ENCODE data around the gene UTP4. TPM values are rescaled to one million over a fixed set of nuclear protein-coding genes. Genes with fewer than 3 reads are reported as not detected.

The UTP4 gene
- 10 to 100 TPM in 3 of 4 donors, 1 to 10 TPM in 1; 6.3 to 25.7 (median 19.1) TPM for polyA plus RNA-seq
- long read RNA-seq, donor 1: 0 reads
- long read RNA-seq, donor 2, full-length matches to known transcripts: 1 of 13 reads
- long read RNA-seq, donor 2, partial matches to known transcripts: 0 of 13 reads
- long read RNA-seq, donor 2, other reads (novel, unspliced or antisense): 12 of 13 reads
- long read RNA-seq, donor 3, transcript UTP4-201 (17 exons, 2,322 nt): major isoform, 5 of 6 reads
- long read RNA-seq, donor 3, partial matches to known transcripts: 0 of 6 reads
- long read RNA-seq, donor 3, other reads (novel, unspliced or antisense): 0 of 6 reads
- long read RNA-seq, donor 4: 0 reads
- long read RNA-seq, donor 5: 0 reads
- long read RNA-seq, donor 6, partial matches to known transcripts: 0 of 2 reads
- long read RNA-seq, donor 6, other reads (novel, unspliced or antisense): 0 of 2 reads
- long read RNA-seq, donor 7, transcript UTP4-201 (17 exons, 2,322 nt): major isoform, 6 of 7 reads
- long read RNA-seq, donor 7, partial matches to known transcripts: 0 of 7 reads
- long read RNA-seq, donor 7, other reads (novel, unspliced or antisense): 0 of 7 reads
- long read RNA-seq, donor 8: 0 reads
- long read RNA-seq, donor 9, partial matches to known transcripts: 0 of 1 reads
- long read RNA-seq, donor 9, other reads (novel, unspliced or antisense): 0 of 1 reads
- long read RNA-seq, donor 10, partial matches to known transcripts: 11 of 26 reads
- long read RNA-seq, donor 10, other reads (novel, unspliced or antisense): 12 of 26 reads

DNA sequence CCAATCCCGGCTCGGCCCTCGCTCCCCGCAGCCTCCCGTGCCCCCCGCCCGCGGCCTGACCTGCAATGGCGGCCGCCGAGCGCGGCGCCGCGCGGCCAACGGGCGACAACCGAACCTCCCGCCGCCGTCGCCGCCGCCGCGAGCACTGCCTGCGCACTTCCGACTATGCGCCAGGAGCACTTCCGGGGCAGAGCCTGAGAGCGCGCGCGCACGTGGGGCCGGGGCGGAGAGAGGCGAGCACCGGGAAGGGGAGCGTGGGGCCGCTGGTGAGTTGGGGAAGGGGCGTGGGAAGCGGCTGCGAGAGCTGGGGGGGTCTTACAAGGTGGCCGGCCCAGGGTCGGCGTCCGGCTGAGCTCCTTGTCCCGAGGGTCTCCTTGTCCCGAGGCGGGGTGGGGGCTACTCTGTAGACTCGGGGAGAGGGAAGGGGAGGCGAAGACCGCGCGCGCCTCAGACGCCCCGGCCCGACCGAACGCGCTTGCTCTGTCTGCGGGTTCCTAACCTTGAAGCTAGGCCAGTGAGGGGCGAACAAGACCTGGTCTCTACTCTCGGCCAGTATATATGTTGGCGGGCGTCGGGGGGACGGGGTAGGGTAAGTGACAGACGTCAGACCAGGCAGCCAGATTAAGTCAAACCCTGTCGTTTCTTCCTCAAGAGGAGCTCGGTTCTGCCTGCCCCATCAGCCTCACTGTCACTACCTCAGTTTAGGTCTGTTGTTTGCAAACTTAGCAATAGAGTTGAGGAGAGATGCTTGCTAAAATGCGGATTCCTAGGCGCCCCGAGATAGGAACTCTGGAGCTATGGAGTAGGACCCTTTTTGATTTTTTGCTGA is at the start of gene UTP4, which contains the start of gene CHTF8:
Gene UTP4, plus strand, starts transcription at position 226 of the 829 bp plus-strand sequence. CDS start 811 bp downstream, outside the sequence.
Gene CHTF8, minus strand, starts transcription at position 165 of the 829 bp plus-strand sequence. CDS start 11,130 bp downstream, outside the sequence.
- FAIRE-seq (no peak), DNase-seq (peak; percentile 83 to 96)
- Histone ChIP-seq H3K4me1 (ENCODE audit: control insufficient read depth in 3 of 3, insufficient read depth in 2 of 3, low read depth in 1 of 3, low read length in 2 of 3) (peaks cover 2 to 9% (median 8%) of the 10 kb centered on the region in 3 donors), H3K9me3 (ENCODE audit: control insufficient read depth in 2 of 2, insufficient read depth in 1 of 2, low read depth in 1 of 2, low read length in 1 of 2) (no peaks in the 10 kb centered on the region), H3K36me3 (ENCODE audit: control insufficient read depth in 3 of 3, insufficient read depth in 2 of 3, low read depth in 1 of 3, low read length in 3 of 3) (peaks cover 0 to 18% (median 2%) of the 10 kb centered on the region in 3 donors), H3K27me3 (ENCODE audit: control insufficient read depth in 3 of 3, insufficient read depth in 3 of 3, low read length in 3 of 3) (no peaks in the 10 kb centered on the region), H3K4me3 (ENCODE audit: low read depth in 1 of 3, low read length in 3 of 3) (peak within 1 kb of the TSS; percentile 84 to 99 (median 85)), H3K27ac (ENCODE audit: low read depth in 1 of 3, low read length in 2 of 3) (peak within 1 kb of the TSS; percentile 86 to 95 (median 88))
- 0 to 1% (median 0%) methylated on average over 53 to 78 of the region's 78 CpGs for WGBS, 3 donors

DNA sequence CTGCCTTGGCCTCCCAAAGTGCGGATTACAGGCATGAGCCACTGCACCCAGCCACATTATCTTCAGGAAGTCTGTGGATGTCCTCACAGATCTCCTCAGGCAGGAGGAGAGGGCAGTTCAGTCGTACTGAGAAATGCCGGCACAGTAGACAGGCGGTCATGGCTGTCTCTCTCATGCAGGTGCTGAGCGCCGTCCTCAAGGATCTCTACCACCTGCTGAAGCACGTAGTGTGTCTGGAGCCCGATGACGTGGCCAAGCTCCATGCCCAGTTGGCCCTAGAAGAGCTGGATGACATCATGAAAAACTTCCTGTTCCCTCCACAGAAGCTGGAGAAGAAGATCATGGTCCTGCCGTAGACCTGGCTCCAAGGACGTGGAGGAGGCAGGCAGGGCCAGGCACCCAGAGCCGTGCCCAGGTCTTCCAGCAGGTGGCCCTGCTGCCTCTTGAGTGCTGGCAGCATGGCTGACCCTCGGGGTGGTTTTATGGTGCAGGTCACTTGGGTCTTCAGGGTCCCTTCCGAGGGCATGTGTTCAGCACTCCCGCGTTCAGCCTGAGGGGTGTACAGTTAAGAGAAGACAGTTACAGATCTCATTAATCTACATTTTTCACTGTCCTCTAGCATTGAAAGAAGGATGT is 49.0 kb upstream of the UTP4 start:
- WGBS, 3 donors: 90 to 94% (median 93%) methylated on average over 16 of the region's 16 CpGs
- FAIRE-seq (no peak), DNase-seq (no peak)
- Histone ChIP-seq H3K36me3 (ENCODE audit: control insufficient read depth in 3 of 3, insufficient read depth in 2 of 3, low read depth in 1 of 3, low read length in 3 of 3) (peaks cover 0 to 6% (median 0%) of the 10 kb centered on the region in 3 donors), H3K4me1 (ENCODE audit: control insufficient read depth in 3 of 3, insufficient read depth in 2 of 3, low read depth in 1 of 3, low read length in 2 of 3) (no peaks in the 10 kb centered on the region), H3K9me3 (ENCODE audit: control insufficient read depth in 2 of 2, insufficient read depth in 1 of 2, low read depth in 1 of 2, low read length in 1 of 2) (no peaks in the 10 kb centered on the region), H3K27me3 (ENCODE audit: control insufficient read depth in 3 of 3, insufficient read depth in 3 of 3, low read length in 3 of 3) (no peaks in the 10 kb centered on the region), H3K4me3 (ENCODE audit: low read depth in 1 of 3, low read length in 3 of 3) (no peak overlapping the region), H3K27ac (ENCODE audit: low read depth in 1 of 3, low read length in 2 of 3) (no peak overlapping the region)

DNA sequence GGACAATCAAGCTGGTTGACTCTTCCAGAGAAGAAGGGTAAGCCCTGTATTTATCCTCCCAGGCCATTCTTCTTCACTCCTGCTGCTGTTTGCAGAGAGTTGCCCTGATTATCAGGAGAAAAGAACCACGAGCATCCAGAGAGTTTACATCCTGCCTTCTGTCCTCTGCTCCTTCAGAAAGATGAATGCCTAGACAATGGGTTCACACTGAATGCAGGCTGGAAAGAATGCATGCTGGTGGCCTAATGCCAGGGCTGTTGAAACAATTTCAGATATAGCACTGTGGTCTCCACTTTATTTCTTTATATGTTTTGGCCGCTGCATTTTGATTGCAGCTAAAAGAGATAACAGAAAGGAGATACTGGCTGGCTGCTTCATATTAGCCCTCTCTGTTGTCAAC is 48.2 kb upstream of the UTP4 start:
- FAIRE-seq: no peak

GRCh38 chr16:69085032-69085695 is 47.3 kb upstream of the UTP4 start:
- peaks cover 2 to 8% (median 4%) of the 10 kb centered on the region in 3 donors for H3K4me1 ChIP-seq (ENCODE audit: control insufficient read depth in 3 of 3, insufficient read depth in 2 of 3, low read depth in 1 of 3, low read length in 2 of 3)
- 81 to 86% (median 85%) methylated on average over 5 of the region's 5 CpGs for WGBS, 3 donors
- H3K36me3 ChIP-seq (ENCODE audit: control insufficient read depth in 3 of 3, insufficient read depth in 2 of 3, low read depth in 1 of 3, low read length in 3 of 3): peaks cover 0 to 6% (median 0%) of the 10 kb centered on the region in 3 donors
- DNase-seq: no peak
- no peak for FAIRE-seq
- H3K9me3 ChIP-seq (ENCODE audit: control insufficient read depth in 2 of 2, insufficient read depth in 1 of 2, low read depth in 1 of 2, low read length in 1 of 2): no peaks in the 10 kb centered on the region
- no peak overlapping the region for H3K4me3 ChIP-seq (ENCODE audit: low read depth in 1 of 3, low read length in 3 of 3)
- H3K27ac ChIP-seq (ENCODE audit: low read depth in 1 of 3, low read length in 2 of 3): no peak overlapping the region
- no peaks in the 10 kb centered on the region for H3K27me3 ChIP-seq (ENCODE audit: control insufficient read depth in 3 of 3, insufficient read depth in 3 of 3, low read length in 3 of 3)

More for the DNA sequence above, 48.2 kb upstream of the UTP4 start:
- H3K36me3 ChIP-seq (ENCODE audit: control insufficient read depth in 3 of 3, insufficient read depth in 2 of 3, low read depth in 1 of 3, low read length in 3 of 3): peaks cover 0 to 6% (median 0%) of the 10 kb centered on the region in 3 donors
- peaks cover 0 to 5% (median 2%) of the 10 kb centered on the region in 3 donors for H3K4me1 ChIP-seq (ENCODE audit: control insufficient read depth in 3 of 3, insufficient read depth in 2 of 3, low read depth in 1 of 3, low read length in 2 of 3)
- no peak for DNase-seq
- no peak overlapping the region for H3K4me3 ChIP-seq (ENCODE audit: low read depth in 1 of 3, low read length in 3 of 3)
- H3K27me3 ChIP-seq (ENCODE audit: control insufficient read depth in 3 of 3, insufficient read depth in 3 of 3, low read length in 3 of 3): no peaks in the 10 kb centered on the region
- no peaks in the 10 kb centered on the region for H3K9me3 ChIP-seq (ENCODE audit: control insufficient read depth in 2 of 2, insufficient read depth in 1 of 2, low read depth in 1 of 2, low read length in 1 of 2)
- 35 to 48% (median 45%) methylated on average over 2 of the region's 2 CpGs for WGBS, 3 donors
- H3K27ac ChIP-seq (ENCODE audit: low read depth in 1 of 3, low read length in 2 of 3): no peak overlapping the region

DNA sequence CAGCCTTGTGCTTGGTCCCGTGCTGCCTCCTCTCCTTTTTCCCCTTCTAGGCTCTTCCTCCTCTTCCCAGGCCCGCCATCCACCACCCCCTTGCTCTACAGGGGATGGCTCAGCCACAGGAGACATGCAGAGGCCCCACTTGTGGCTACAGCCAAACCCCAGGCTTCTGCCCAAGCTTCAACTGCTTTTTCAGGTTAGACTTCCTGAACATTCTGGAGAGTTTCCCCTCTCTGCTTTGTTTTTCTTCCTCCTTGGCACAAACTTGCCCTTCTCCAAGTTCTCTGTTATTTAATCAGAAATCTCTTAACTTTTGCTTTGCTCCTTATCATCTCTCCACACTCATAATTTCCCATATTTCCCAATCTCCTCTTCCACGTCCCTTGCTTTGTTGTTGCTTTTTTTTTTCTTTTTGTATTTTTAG is 45.3 kb upstream of the UTP4 start:
- H3K27ac ChIP-seq (ENCODE audit: low read depth in 1 of 3, low read length in 2 of 3): no peak overlapping the region

GRCh38 chr16:69088684-69089083 is 43.8 kb upstream of the UTP4 start:
- WGBS, 3 donors: 65 to 81% (median 65%) methylated on average over 4 of the region's 4 CpGs
- Histone ChIP-seq H3K27me3 (ENCODE audit: control insufficient read depth in 3 of 3, insufficient read depth in 3 of 3, low read length in 3 of 3) (no peaks in the 10 kb centered on the region), H3K9me3 (ENCODE audit: control insufficient read depth in 2 of 2, insufficient read depth in 1 of 2, low read depth in 1 of 2, low read length in 1 of 2) (no peaks in the 10 kb centered on the region), H3K27ac (ENCODE audit: low read depth in 1 of 3, low read length in 2 of 3) (no peak overlapping the region), H3K4me1 (ENCODE audit: control insufficient read depth in 3 of 3, insufficient read depth in 2 of 3, low read depth in 1 of 3, low read length in 2 of 3) (peaks cover 2 to 8% (median 4%) of the 10 kb centered on the region in 3 donors), H3K4me3 (ENCODE audit: low read depth in 1 of 3, low read length in 3 of 3) (no peak overlapping the region), H3K36me3 (ENCODE audit: control insufficient read depth in 3 of 3, insufficient read depth in 2 of 3, low read depth in 1 of 3, low read length in 3 of 3) (peaks cover 0 to 2% (median 0%) of the 10 kb centered on the region in 3 donors)
- FAIRE-seq: no peak
- DNase-seq: no peak

More for the DNA sequence above, 45.3 kb upstream of the UTP4 start:
- 66 to 83% (median 78%) methylated on average over 3 of the region's 3 CpGs for WGBS, 3 donors
- FAIRE-seq (no peak), DNase-seq (no peak)
- H3K27me3 ChIP-seq (ENCODE audit: control insufficient read depth in 3 of 3, insufficient read depth in 3 of 3, low read length in 3 of 3): no peaks in the 10 kb centered on the region
- peaks cover 2 to 8% (median 4%) of the 10 kb centered on the region in 3 donors for H3K4me1 ChIP-seq (ENCODE audit: control insufficient read depth in 3 of 3, insufficient read depth in 2 of 3, low read depth in 1 of 3, low read length in 2 of 3)
- H3K9me3 ChIP-seq (ENCODE audit: control insufficient read depth in 2 of 2, insufficient read depth in 1 of 2, low read depth in 1 of 2, low read length in 1 of 2): no peaks in the 10 kb centered on the region
- no peak overlapping the region for H3K4me3 ChIP-seq (ENCODE audit: low read depth in 1 of 3, low read length in 3 of 3)
- peaks cover 0 to 6% (median 0%) of the 10 kb centered on the region in 3 donors for H3K36me3 ChIP-seq (ENCODE audit: control insufficient read depth in 3 of 3, insufficient read depth in 2 of 3, low read depth in 1 of 3, low read length in 3 of 3)

DNA sequence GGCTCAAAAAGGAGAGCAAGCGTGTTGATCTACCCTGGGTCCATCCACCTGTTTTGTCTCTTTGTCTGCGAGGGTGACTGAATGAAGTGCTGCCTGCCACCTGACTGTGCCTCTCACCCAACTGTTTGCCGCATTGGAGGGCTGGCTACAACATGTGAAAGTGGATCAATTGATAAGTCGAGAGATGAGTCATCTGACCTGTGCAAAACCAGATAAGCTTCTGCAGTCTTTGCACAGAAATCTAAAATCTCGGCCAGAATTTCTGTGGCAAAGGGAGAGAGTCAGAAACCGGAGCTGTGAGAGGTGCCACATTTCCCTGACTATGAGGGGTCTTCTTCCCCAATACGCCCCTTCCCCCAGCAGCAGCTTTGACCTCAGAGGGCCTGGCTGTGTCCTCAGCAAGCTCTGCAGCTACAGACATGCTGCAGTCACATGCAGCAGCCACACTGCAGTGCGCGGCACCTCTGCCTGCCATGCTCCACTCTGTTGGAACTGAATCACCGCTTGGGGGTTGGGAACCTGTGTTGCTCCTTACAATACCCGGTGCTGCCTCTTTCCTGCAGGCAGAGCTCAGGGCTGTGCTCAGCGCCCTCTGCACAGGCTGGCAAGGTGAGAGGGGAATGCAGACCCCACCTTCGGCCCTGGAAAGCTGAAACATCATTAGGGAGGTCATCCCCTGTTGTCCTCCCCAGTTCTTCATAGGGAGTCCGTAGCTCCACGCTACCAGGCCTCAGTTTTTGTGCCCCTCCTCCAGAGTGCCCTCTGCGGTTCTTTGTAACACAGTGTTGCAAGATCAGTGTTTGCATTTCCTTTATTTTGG is 43.1 kb upstream of the UTP4 start:
- Histone ChIP-seq H3K36me3 (ENCODE audit: control insufficient read depth in 3 of 3, insufficient read depth in 2 of 3, low read depth in 1 of 3, low read length in 3 of 3) (peaks cover 0 to 2% (median 0%) of the 10 kb centered on the region in 3 donors), H3K4me3 (ENCODE audit: low read depth in 1 of 3, low read length in 3 of 3) (no peak overlapping the region), H3K9me3 (ENCODE audit: control insufficient read depth in 2 of 2, insufficient read depth in 1 of 2, low read depth in 1 of 2, low read length in 1 of 2) (no peaks in the 10 kb centered on the region), H3K4me1 (ENCODE audit: control insufficient read depth in 3 of 3, insufficient read depth in 2 of 3, low read depth in 1 of 3, low read length in 2 of 3) (peaks cover 2 to 8% (median 4%) of the 10 kb centered on the region in 3 donors), H3K27me3 (ENCODE audit: control insufficient read depth in 3 of 3, insufficient read depth in 3 of 3, low read length in 3 of 3) (no peaks in the 10 kb centered on the region), H3K27ac (ENCODE audit: low read depth in 1 of 3, low read length in 2 of 3) (no peak overlapping the region)
- FAIRE-seq: no peak
- 22 to 45% (median 30%) methylated on average over 16 of the region's 16 CpGs for WGBS, 3 donors
- DNase-seq: peak; percentile 32 to 68

All from small intestine (tissue), 16 donors.